WTC11 (cell line): ENCODE results near the gene HIVEP2.

Source experiments
- CREB1 ChIP-seq: sonication (generic); formaldehyde crosslinking; IDR thresholded peaks from 2 replicates; pipeline ENCODE4 v1.8.0; 2023; ENCODE audit warnings: mild to moderate bottlenecking, missing genetic modification reagents
- E2F5 ChIP-seq: sonication (generic); formaldehyde crosslinking; IDR thresholded peaks from 2 replicates; pipeline ENCODE4 v1.8.1; 2022; ENCODE audit warnings: mild to moderate bottlenecking, moderate library complexity, missing genetic modification reagents
- FOXJ3 ChIP-seq: sonication (generic); formaldehyde crosslinking; IDR thresholded peaks from 2 replicates; pipeline ENCODE4 v1.9.0; 2021; ENCODE audit warnings: missing genetic modification reagents, mild to moderate bottlenecking, borderline replicate concordance
- IRF2 ChIP-seq: sonication (generic); formaldehyde crosslinking; IDR thresholded peaks from 2 replicates; pipeline ENCODE4 v1.8.0; 2022; ENCODE audit warnings: low read depth, missing genetic modification reagents, borderline replicate concordance
- NR1H2 ChIP-seq: sonication (generic); formaldehyde crosslinking; IDR thresholded peaks from 2 replicates; pipeline ENCODE4 v1.9.0; 2021; ENCODE audit warnings: mild to moderate bottlenecking, moderate library complexity, missing genetic modification reagents
- SMAD3 ChIP-seq: sonication (generic); formaldehyde crosslinking; IDR thresholded peaks from 2 replicates; pipeline ENCODE4 v1.8.0; 2022; ENCODE audit warnings: missing genetic modification reagents, mild to moderate bottlenecking, borderline replicate concordance
- ZNF532 ChIP-seq: fragments of 250-450 bp; sonication (Bioruptor Pico); IDR thresholded peaks from 2 replicates; pipeline ENCODE4 v1.9.0; 2021; ENCODE audit warnings: mild to moderate bottlenecking, borderline replicate concordance
- TF ChIP-seq, protein P1 (sequence below): fragments of 200-600 bp; IDR thresholded peaks from 2 replicates; pipeline ENCODE4 v1.8.0; 2022; ENCODE audit warnings: antibody characterized with exemption
- TF ChIP-seq, protein P2 (sequence below): fragments of 250-450 bp; sonication (Bioruptor Pico); IDR thresholded peaks from 2 replicates; pipeline ENCODE4 v2.1.2; 2022; ENCODE audit warnings: mild to moderate bottlenecking, moderate library complexity

DNA sequence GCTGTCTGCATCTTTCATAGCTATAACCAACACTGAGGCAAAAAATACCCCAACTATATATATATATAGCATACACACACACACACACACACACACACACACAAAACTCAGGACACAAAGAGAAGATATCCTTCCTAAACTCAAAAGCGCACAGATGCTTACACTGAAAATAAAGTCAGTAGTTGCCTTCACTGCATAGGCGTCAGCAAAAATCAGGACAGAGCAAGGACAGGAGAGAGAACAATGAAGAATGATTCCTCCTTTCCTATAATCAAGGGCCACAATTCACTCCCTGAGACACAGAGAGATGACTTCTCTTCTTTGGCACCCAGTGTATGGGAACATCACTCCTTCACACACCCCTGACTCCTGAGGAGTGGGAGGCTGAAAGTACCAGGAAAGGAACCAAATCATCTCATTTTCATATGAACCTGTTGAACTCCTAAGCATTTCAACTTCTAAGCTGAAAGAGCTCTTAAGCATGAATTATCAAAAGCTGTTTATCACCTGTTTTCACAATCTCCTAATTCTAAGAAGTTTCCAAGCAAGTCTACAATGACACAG lies 141.4 kb downstream of the HIVEP2 start:
- TF ChIP-seq, protein P1, sequence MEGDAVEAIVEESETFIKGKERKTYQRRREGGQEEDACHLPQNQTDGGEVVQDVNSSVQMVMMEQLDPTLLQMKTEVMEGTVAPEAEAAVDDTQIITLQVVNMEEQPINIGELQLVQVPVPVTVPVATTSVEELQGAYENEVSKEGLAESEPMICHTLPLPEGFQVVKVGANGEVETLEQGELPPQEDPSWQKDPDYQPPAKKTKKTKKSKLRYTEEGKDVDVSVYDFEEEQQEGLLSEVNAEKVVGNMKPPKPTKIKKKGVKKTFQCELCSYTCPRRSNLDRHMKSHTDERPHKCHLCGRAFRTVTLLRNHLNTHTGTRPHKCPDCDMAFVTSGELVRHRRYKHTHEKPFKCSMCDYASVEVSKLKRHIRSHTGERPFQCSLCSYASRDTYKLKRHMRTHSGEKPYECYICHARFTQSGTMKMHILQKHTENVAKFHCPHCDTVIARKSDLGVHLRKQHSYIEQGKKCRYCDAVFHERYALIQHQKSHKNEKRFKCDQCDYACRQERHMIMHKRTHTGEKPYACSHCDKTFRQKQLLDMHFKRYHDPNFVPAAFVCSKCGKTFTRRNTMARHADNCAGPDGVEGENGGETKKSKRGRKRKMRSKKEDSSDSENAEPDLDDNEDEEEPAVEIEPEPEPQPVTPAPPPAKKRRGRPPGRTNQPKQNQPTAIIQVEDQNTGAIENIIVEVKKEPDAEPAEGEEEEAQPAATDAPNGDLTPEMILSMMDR: no peak
- TF ChIP-seq E2F5 (CRISPR knock-in tag) (no peak), IRF2 (CRISPR knock-in tag) (no peak), FOXJ3 (CRISPR knock-in tag) (no peak), NR1H2 (CRISPR knock-in tag) (no peak), SMAD3 (CRISPR knock-in tag) (no peak), ZNF532 (CRISPR knock-in tag) (no peak), CREB1 (CRISPR knock-in tag) (no peak)
- TF ChIP-seq, protein P2, sequence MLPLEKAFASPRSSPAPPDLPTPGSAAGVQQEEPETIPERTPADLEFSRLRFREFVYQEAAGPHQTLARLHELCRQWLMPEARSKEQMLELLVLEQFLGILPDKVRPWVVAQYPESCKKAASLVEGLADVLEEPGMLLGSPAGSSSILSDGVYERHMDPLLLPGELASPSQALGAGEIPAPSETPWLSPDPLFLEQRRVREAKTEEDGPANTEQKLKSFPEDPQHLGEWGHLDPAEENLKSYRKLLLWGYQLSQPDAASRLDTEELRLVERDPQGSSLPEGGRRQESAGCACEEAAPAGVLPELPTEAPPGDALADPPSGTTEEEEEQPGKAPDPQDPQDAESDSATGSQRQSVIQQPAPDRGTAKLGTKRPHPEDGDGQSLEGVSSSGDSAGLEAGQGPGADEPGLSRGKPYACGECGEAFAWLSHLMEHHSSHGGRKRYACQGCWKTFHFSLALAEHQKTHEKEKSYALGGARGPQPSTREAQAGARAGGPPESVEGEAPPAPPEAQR (CRISPR knock-in tag): no peak
